HEK293 (cell line): ENCODE data around the gene ENDOU.

ENCODE experiments used
- CTCF ChIA-PET: fragments of 350-600 bp; formaldehyde crosslinking; extraction: SDS; loops from one replicate; lab custom pipeline; 2021; ENCODE audit warnings: antibody characterized with exemption; lab: Yijun Ruan, JAX
- POLR2A ChIA-PET: fragments of 300-600 bp; formaldehyde crosslinking; extraction: SDS; loops from one replicate; lab custom pipeline; 2020; ENCODE audit warnings: antibody characterized with exemption, inconsistent platforms; lab: Yijun Ruan, JAX
- H3K27ac ChIP-seq: fragments of 200-500 bp; sonication (Bioruptor generic); 2 replicates; pipeline ENCODE4 v1.5.1; 2014; ENCODE audit warnings: low read depth, low read length, control low read depth, inconsistent platforms; ENCODE audit errors: extremely low read depth
- H3K36me3 ChIP-seq, 2 experiments: fragments of 200-500 bp in 1 of 2; sonication (Bioruptor generic) in 1 of 2; 1 replicate in 1 of 2; 2 replicates in 1 of 2; pipeline ENCODE4 v1.5.1; 2014 to 2017; ENCODE audit warnings: inconsistent platforms in 2 of 2, low read length in 2 of 2; ENCODE audit not compliant: control insufficient read depth in 2 of 2, insufficient read depth in 1 of 2
- H3K4me1 ChIP-seq: fragments of 200-500 bp; sonication (Bioruptor generic); 2 replicates; pipeline ENCODE4 v1.5.1; 2014; ENCODE audit warnings: mild to moderate bottlenecking, low read length, inconsistent platforms; ENCODE audit not compliant: control insufficient read depth, insufficient read depth
- H3K4me3 ChIP-seq: 2 replicates; pipeline ENCODE4 v1.5.1; 2011; ENCODE audit warnings: low read depth, mild to moderate bottlenecking, control low read depth, low read length, moderate library complexity
- H3K9me3 ChIP-seq: fragments of 200-500 bp; sonication (Bioruptor generic); 2 replicates; pipeline ENCODE4 v1.5.1; 2014; ENCODE audit warnings: low read depth, low read length, inconsistent platforms; ENCODE audit not compliant: control insufficient read depth, insufficient read depth
- IKZF3 ChIP-seq: fragments of 450-650 bp; IDR thresholded peaks from 2 replicates; pipeline ENCODE4 v1.5.0; 2018; ENCODE audit warnings: missing biosample characterization, mild to moderate bottlenecking, missing genetic modification characterization, moderate library complexity
- KLF1 ChIP-seq: fragments of 450-650 bp; formaldehyde crosslinking; IDR thresholded peaks from 2 replicates; pipeline ENCODE4 v1.5.1; 2016; ENCODE audit warnings: missing biosample characterization, missing genetic modification characterization
- PRDM1 ChIP-seq: fragments of 450-650 bp; formaldehyde crosslinking; IDR thresholded peaks from 2 replicates; pipeline ENCODE4; 2016; ENCODE audit warnings: missing biosample characterization, missing genetic modification characterization
- PRDM10 ChIP-seq: fragments of 450-650 bp; formaldehyde crosslinking; IDR thresholded peaks from 2 replicates; pipeline ENCODE4 v1.5.1; 2016; ENCODE audit warnings: missing biosample characterization, missing genetic modification characterization
- PRDM4 ChIP-seq: fragments of 450-650 bp; formaldehyde crosslinking; IDR thresholded peaks from 2 replicates; pipeline ENCODE4 v1.5.1; 2017; ENCODE audit warnings: missing biosample characterization, missing genetic modification characterization
- PRDM6 ChIP-seq: fragments of 450-650 bp; formaldehyde crosslinking; IDR thresholded peaks from 2 replicates; pipeline ENCODE4 v1.5.1; 2017; ENCODE audit warnings: missing biosample characterization, missing genetic modification characterization
- REST ChIP-seq: fragments of 450-650 bp; formaldehyde crosslinking; IDR thresholded peaks from 2 replicates; pipeline ENCODE4 v1.5.1; 2016; ENCODE audit warnings: missing biosample characterization, missing genetic modification characterization
- SCRT2 ChIP-seq: fragments of 450-650 bp; formaldehyde crosslinking; IDR thresholded peaks from 2 replicates; pipeline ENCODE4 v1.5.1; 2016; ENCODE audit warnings: missing biosample characterization, missing genetic modification characterization
- SP7 ChIP-seq: fragments of 450-650 bp; formaldehyde crosslinking; IDR thresholded peaks from 2 replicates; pipeline ENCODE4 v1.5.1; 2016; ENCODE audit warnings: missing biosample characterization, missing genetic modification characterization
- ZBTB17 ChIP-seq: fragments of 450-650 bp; formaldehyde crosslinking; IDR thresholded peaks from 2 replicates; pipeline ENCODE4 v1.5.1; 2016; ENCODE audit warnings: missing biosample characterization, missing genetic modification characterization
- ZBTB48 ChIP-seq: fragments of 450-650 bp; formaldehyde crosslinking; IDR thresholded peaks from 2 replicates; pipeline ENCODE4 v1.5.1; 2016; ENCODE audit warnings: missing biosample characterization, missing genetic modification characterization
- ZNF174 ChIP-seq: fragments of 450-650 bp; formaldehyde crosslinking; IDR thresholded peaks from 2 replicates; pipeline ENCODE4 v1.5.0; 2017; ENCODE audit warnings: missing biosample characterization, mild to moderate bottlenecking, missing genetic modification characterization
- ZNF335 ChIP-seq: fragments of 450-650 bp; formaldehyde crosslinking; conservative IDR thresholded peaks from 2 replicates; pipeline ENCODE4 v1.5.1; 2016; ENCODE audit warnings: missing biosample characterization, missing genetic modification characterization
- ZNF473 ChIP-seq: fragments of 450-650 bp; formaldehyde crosslinking; IDR thresholded peaks from 2 replicates; pipeline ENCODE4 v1.5.1; 2017; ENCODE audit warnings: missing biosample characterization, missing genetic modification characterization
- ZNF558 ChIP-seq: fragments of 450-650 bp; formaldehyde crosslinking; IDR thresholded peaks from 2 replicates; pipeline ENCODE4 v1.5.1; 2016; ENCODE audit warnings: missing biosample characterization, missing genetic modification characterization
- ZNF596 ChIP-seq: fragments of 450-650 bp; IDR thresholded peaks from 2 replicates; pipeline ENCODE4 v1.5.0; 2018; ENCODE audit warnings: missing biosample characterization, mild to moderate bottlenecking, missing genetic modification characterization, moderate library complexity
- ZNF600 ChIP-seq: fragments of 450-650 bp; formaldehyde crosslinking; IDR thresholded peaks from 2 replicates; pipeline ENCODE4 v1.5.1; 2016; ENCODE audit warnings: missing biosample characterization, missing genetic modification characterization
- ZNF610 ChIP-seq: fragments of 450-650 bp; formaldehyde crosslinking; IDR thresholded peaks from 2 replicates; pipeline ENCODE4 v1.5.1; 2016; ENCODE audit warnings: missing biosample characterization, missing genetic modification characterization, borderline replicate concordance
- ZNF664 ChIP-seq: fragments of 450-650 bp; formaldehyde crosslinking; IDR thresholded peaks from 2 replicates; pipeline ENCODE4 v1.5.1; 2016; ENCODE audit warnings: missing biosample characterization, missing genetic modification characterization
- ZNF670 ChIP-seq: fragments of 450-650 bp; formaldehyde crosslinking; IDR thresholded peaks from 2 replicates; pipeline ENCODE4 v1.5.1; 2016; ENCODE audit warnings: missing biosample characterization, missing genetic modification characterization, low read depth
- ZNF677 ChIP-seq: fragments of 450-650 bp; IDR thresholded peaks from 2 replicates; pipeline ENCODE4 v1.5.0; 2018; ENCODE audit warnings: missing biosample characterization, mild to moderate bottlenecking, missing genetic modification characterization, moderate library complexity
- ZNF768 ChIP-seq: fragments of 450-650 bp; formaldehyde crosslinking; IDR thresholded peaks from 2 replicates; pipeline ENCODE4 v1.5.1; 2018; ENCODE audit warnings: missing biosample characterization, mild to moderate bottlenecking, missing genetic modification characterization

Gene ENDOU

GRCh38 chr12:47770086-47770726 lies 44.9 kb upstream of the ENDOU start (continued):
- peak; percentile 73 for TF ChIP-seq ZNF600
- 0 out of 2 replicates have a peak, but pooled peaks have one; percentile 41 for TF ChIP-seq ZNF558 (tag by site-specific recombination)
- 0 out of 2 replicates have a peak, but pooled peaks have one; percentile 27 for TF ChIP-seq REST (tag by site-specific recombination)
- peak; percentile 71; the same call in 1 of the 2 replicates for TF ChIP-seq PRDM1 (tag by site-specific recombination)
- TF ChIP-seq ZNF335 (tag by site-specific recombination), result peak; percentile 35; the same call in 1 of the 2 replicates
- peak; percentile 16; the same call in 1 of the 2 replicates for TF ChIP-seq PRDM4 (tag by site-specific recombination)
- no peak for TF ChIP-seq ZNF677
- no peak for TF ChIP-seq ZNF174 (tag by site-specific recombination)
- TF ChIP-seq ZBTB17 (tag by site-specific recombination), result peak; percentile 56
- TF ChIP-seq, all 188 proteins: peak for 10

- H3K36me3 ChIP-seq, result no peaks in the 10 kb centered on the region
- H3K4me1 ChIP-seq, result no peaks in the 10 kb centered on the region; the same call in 1 of the 2 replicates
- CTCF ChIA-PET, result interaction anchor here (0.5 to 19.6 kb wide), 12 partner anchors 10 to 736 kb away, joined by 3 to 784 read pairs (median 6); partner anchors contain the start of gene RAPGEF3
- H3K27ac ChIP-seq, result peak overlapping the region; percentile 3; the same call in 1 of the 2 replicates
- POLR2A ChIA-PET, result interaction anchor here (1.0 to 3.7 kb wide), 4 partner anchors 9 to 51 kb away, joined by 4 to 34 read pairs (median 6); partner anchors contain the start of genes HDAC7 and RAPGEF3
- no peak overlapping the region for H3K4me3 ChIP-seq
- H3K9me3 ChIP-seq, result no peaks in the 10 kb centered on the region
- TF ChIP-seq PRDM10 (tag by site-specific recombination) (peak; percentile 42), ZNF670 (tag by site-specific recombination) (no peak), PRDM6 (peak; percentile 83), ZNF610 (0 out of 2 replicates have a peak, but pooled peaks have one; percentile 4), SCRT2 (tag by site-specific recombination) (0 out of 2 replicates have a peak, but pooled peaks have one; percentile 15), ZNF768 (tag by site-specific recombination) (peak; percentile 9; the same call in 1 of the 2 replicates), KLF1 (tag by site-specific recombination) (peak; percentile 14; the same call in 1 of the 2 replicates), ZBTB48 (peak; percentile 54; the same call in 1 of the 2 replicates), ZNF473 (tag by site-specific recombination) (no peak), IKZF3 (peak; percentile 43; the same call in 1 of the 2 replicates), ZNF664 (tag by site-specific recombination) (peak; percentile 97), ZNF596 (tag by site-specific recombination) (no peak), SP7 (tag by site-specific recombination) (peak; percentile 21)
Observed at GRCh38 chr12:47769234-47770085, 44.2 kb upstream of the ENDOU start.
